Bronchial epithelial cell (primary cell): Measurements from ENCODE around the gene INSYN1. TPM values are rescaled to one million over a fixed set of nuclear protein-coding genes. Genes with fewer than 3 reads are reported as not detected.

Experiments used
- DNase-seq: peaks from one replicate; pipeline ENCODE4 v3.0.0-alpha.2; 2010; ENCODE audit warnings: low read depth
- FAIRE-seq: peaks from 2 replicates; lab custom pipeline; 2011; peaks lifted over from hg19 to GRCh38; lab: Jason Lieb, UNC
- H3K27me3 ChIP-seq: 2 replicates; pipeline ENCODE4 v1.5.1; 2011; ENCODE audit warnings: low read length; ENCODE audit not compliant: control insufficient read depth, insufficient read depth
- H3K36me3 ChIP-seq: 2 replicates; pipeline ENCODE4 v1.5.1; 2011; ENCODE audit warnings: low read length; ENCODE audit not compliant: control insufficient read depth, insufficient read depth
- H3K4me3 ChIP-seq: 2 replicates; pipeline ENCODE4 v1.5.1; 2011; ENCODE audit warnings: mild to moderate bottlenecking, low read depth, low read length, control low read depth
- total RNA-seq: library from RNA; depleted of rRNA; stranded (reverse); fragments of >200 nt; gene quantifications from 2 replicates; pipeline ENCODE4 v1.2.1, GENCODE V29; 2014
- TF ChIP-seq, protein P1 (sequence below): IDR thresholded peaks from 2 replicates; pipeline ENCODE4 v1.5.1; 2011; ENCODE audit warnings: mild to moderate bottlenecking, moderate library complexity, low read length, control low read depth, inconsistent platforms; ENCODE audit not compliant: insufficient read depth, severe bottlenecking

INSYN1 gene
- total RNA-seq, 1 donor from 2014 or later: under 0.01 TPM

DNA sequence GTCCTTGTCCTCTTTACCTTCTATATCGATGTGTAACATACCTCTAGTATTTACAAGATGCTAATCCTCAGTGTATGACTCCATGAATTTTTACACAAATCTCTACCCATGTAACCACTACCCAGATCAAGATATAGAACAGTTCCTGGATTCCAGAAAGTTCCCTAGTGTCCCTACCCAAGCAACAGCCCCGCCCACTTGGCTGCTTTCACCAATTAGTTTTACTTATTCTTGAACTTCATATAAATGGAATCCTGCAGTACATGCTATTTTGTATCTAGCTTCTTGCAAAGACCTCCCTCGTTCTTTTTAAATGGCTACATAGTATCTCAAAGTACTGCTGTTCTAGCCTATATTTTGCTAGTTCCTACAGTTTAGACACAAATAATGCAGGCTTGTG lies 35.9 kb downstream of the INSYN1 start:
- peaks cover 3% of the 10 kb centered on the region for H3K36me3 ChIP-seq

DNA sequence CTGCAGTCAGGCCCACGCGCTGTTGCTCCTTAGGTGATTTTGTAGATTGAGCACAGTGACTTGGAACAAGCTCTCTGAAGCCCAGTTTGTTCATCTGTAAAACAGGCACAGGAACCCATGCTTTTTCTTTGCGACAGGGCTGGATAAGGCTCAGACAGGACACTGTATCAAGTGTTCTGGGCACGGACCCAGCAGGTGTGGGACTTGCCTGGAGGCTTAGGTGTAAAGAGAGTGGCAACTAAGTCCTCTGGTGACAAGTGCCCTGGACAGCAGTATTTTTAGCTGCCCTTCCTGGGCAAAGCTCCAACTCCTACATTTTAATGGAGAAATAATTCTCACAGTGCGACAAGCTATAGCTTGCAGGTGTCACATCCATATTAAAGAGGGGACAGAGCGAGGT lies 36.7 kb downstream of the INSYN1 start:
- TF ChIP-seq, protein P1, sequence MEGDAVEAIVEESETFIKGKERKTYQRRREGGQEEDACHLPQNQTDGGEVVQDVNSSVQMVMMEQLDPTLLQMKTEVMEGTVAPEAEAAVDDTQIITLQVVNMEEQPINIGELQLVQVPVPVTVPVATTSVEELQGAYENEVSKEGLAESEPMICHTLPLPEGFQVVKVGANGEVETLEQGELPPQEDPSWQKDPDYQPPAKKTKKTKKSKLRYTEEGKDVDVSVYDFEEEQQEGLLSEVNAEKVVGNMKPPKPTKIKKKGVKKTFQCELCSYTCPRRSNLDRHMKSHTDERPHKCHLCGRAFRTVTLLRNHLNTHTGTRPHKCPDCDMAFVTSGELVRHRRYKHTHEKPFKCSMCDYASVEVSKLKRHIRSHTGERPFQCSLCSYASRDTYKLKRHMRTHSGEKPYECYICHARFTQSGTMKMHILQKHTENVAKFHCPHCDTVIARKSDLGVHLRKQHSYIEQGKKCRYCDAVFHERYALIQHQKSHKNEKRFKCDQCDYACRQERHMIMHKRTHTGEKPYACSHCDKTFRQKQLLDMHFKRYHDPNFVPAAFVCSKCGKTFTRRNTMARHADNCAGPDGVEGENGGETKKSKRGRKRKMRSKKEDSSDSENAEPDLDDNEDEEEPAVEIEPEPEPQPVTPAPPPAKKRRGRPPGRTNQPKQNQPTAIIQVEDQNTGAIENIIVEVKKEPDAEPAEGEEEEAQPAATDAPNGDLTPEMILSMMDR: no peak
- FAIRE-seq: no peak
- H3K4me3 ChIP-seq: no peak overlapping the region
- no peak for DNase-seq
- peaks cover 2% of the 10 kb centered on the region for H3K27me3 ChIP-seq
- peaks cover 3% of the 10 kb centered on the region for H3K36me3 ChIP-seq

More for the DNA sequence above, 35.9 kb downstream of the INSYN1 start:
- no peak for FAIRE-seq
- TF ChIP-seq, protein P1: no peak
- no peak overlapping the region for H3K4me3 ChIP-seq
- DNase-seq: no peak
- H3K27me3 ChIP-seq: peaks cover 2% of the 10 kb centered on the region

DNA sequence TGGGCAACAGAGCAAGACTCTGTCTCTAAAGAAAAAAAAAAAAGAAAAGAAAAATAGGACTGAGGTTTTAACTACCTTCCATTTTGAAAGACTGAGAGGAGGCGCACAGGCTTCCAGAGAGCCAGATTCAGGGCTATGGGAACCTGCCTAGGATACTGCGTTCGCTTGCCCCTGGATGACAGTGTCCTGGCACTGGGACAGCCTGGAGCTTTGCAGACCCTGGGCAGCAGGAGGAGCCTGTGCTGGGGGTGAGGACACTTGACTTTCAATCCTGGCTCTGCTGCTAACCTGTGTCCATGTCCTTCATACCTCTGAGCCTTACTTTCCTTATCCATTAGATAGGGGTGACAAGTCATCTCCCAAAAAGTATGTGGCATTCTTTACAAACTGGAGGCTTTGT lies 37.7 kb downstream of the INSYN1 start:
- Histone ChIP-seq H3K27me3 (peaks cover 2% of the 10 kb centered on the region), H3K36me3 (peaks cover 5% of the 10 kb centered on the region), H3K4me3 (no peak overlapping the region)
- no peak for DNase-seq
- FAIRE-seq: no peak
- TF ChIP-seq, protein P1: no peak

DNA sequence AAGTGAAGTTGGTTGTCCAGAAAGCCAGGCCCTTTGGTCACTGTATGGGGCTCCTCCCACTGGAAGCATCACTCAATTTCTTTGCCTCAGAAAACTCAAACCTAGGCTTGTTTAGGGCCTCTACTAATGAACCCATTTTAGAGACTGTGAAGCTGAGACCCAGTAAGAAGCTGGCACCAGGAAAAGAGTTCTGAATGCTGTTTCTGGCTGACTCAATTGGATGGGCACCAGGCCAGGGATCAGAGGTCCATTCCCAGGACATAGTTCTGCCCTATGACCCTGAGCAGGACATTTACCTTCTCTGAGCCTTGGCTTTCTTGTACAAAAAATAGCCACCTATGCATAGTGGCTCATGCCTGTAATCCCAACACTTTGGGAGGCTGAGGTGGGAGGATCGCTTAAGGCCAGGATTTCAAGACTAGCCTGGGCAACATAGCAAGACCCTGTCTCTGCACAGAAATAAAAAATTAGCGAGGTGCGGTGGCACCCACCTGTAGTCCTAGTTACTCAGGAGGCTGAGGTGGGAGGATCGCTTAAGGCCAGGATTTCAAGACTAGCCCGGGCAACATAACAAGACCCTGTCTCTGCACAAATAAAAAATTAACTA lies 38.4 kb downstream of the INSYN1 start:
- FAIRE-seq (no peak), DNase-seq (no peak)
- TF ChIP-seq, protein P1: no peak
- Histone ChIP-seq H3K27me3 (peaks cover 2% of the 10 kb centered on the region), H3K36me3 (peaks cover 5% of the 10 kb centered on the region), H3K4me3 (no peak overlapping the region)

DNA sequence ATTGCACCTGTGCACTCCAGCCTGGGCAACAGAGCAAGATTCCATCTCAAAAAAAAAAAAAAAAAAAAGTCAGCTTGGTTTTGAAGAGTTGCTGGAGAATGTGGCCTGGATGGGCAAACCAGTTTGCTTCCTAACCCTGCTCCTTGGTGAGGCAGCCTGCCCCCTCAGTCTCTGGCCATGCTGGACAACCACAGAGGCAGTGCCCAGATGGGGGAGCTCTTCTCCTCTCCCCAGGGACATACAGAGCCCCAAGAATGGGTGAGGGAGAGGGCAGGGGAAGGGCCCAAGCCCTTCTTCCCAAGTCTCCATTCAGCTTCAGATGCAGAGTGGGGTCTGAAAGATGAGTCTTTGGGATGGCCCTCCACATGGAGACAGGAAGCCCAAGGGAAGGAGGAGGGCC lies 41.0 kb downstream of the INSYN1 start:
- DNase-seq (no peak), FAIRE-seq (no peak)
- Histone ChIP-seq H3K27me3 (no peaks in the 10 kb centered on the region), H3K36me3 (peaks cover 5% of the 10 kb centered on the region), H3K4me3 (no peak overlapping the region)
- TF ChIP-seq, protein P1: peak; percentile 25

DNA sequence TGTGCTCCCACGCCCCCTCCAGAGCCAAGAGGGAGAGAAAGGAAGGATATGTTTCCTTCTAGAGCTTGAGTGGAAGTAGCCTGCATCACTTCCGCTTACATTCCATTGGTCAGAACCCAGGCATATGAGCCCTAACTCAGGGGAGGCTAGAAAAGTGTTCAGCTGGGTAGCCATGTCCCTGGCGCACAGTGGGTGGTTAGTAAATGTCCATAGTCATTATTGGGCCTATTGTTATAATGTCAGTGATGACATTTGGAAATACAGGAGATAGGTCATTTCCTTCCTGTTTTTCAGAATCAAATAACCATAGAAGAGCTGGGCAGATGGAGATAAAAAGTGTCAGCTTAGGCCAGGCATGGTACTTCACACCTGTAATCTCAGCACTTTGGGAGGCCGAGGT lies 41.6 kb downstream of the INSYN1 start:
- TF ChIP-seq, protein P1: no peak
- DNase-seq (no peak), FAIRE-seq (no peak)
- Histone ChIP-seq H3K27me3 (no peaks in the 10 kb centered on the region), H3K36me3 (peaks cover 7% of the 10 kb centered on the region), H3K4me3 (no peak overlapping the region)
